Middle frontal gyrus (tissue), 1 donor: ENCODE data around the gene KMT2C.
"Not testable (repeated sequence)": the region's sequence is repeated elsewhere in the genome, so short reads cannot be mapped to it uniquely, and the experiment has no call there.

Source experiments
- DNase-seq: peaks from one replicate; pipeline ENCODE4 v3.0.0-alpha.2; 2015; ENCODE audit warnings: low spot score; ENCODE audit errors: extremely low spot score

The KMT2C gene

DNA sequence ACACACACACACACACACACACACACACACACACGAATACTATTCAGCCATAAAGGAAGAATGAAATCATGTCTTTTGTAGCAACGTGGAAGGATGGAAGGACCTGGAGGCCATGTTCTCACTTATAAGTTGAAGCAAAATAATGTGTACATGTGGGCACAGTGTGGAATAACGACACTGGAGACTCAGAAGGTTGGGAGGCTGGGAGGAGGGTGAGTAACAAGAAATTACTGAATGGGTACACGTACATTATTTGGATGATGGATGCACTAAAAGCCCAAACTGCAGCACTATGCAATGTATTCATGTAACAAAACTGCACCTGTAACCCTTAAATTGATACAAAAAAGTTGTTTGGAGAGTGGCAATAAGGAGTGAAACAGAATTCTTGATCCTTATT is 32.1 kb downstream of the KMT2C start:
- DNase-seq, result no peak

DNA sequence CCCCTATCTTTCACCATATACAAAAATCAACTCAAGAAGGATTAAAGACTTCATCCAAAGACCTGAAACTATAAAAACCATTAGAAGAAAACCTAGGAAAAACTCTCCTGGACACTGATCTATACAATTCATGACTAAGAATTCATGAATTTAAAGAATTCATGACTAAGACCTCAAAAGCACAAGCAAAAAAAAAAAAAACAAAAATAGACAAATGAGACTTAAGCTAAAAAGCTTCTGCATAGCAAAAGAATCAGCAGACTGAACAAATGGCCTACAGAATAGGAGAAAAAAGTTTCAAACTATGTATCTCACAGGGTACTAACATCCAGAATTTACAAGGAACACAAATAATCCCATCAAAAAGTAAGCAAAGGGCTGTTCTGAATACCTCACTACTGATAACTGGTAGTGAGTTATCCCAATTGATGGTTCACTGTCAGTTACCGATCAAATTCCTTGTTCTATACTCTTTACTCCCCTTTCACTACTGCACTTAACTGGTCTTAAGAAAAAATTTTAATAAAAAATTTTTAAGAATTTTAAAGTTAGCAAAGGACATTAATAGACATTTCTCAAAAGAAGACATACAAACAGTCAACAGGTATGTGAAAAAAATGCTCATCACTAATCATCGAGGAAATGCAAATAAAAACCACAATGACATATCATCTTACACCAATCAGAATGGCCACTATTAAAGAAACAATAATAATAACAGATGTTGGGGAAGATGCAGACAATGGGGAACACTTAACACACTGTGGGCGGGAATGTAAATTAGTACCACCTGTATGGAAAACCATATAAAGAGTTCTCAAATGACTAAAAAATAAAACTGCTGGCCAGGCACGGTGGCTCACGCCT is 33.2 kb downstream of the KMT2C start:
- no peak for DNase-seq

DNA sequence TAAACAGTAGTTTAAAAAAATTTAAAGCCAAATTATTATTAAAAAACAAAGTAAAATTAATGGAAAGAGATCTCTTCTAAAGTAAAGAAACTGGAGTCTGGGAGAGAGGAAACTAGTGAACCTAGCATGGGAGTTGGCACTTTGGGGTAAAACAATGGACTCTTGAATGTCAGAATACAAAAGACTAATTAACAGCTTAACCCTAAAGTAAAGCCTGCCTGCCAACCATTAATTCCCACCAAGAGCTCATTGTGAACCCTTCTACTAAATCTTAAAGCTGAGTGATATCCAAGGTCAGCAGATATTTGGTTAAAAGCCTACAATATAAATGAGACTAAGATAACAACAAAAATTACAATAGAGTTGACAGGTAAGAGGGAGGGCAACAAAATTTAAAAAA is 36.5 kb downstream of the KMT2C start:
- DNase-seq, result no peak

DNA sequence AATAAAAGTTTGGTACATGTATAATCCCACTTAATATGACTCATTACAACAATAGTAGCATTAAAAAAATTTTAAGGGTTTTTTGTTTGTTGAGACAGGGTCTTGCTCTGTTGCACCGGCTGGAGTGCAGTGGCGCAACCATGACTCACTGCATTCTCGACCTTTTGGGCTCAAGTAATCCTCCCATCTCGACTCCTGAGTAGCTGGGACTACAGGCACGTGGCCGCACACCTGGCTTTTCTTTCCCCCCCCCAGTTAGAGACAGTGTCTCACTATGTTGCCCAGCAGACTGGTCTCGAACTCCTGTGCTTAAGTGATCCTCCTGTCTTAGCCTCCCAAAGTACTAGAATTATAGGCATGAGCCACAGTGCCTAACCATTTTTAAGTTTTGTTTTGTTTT is 40.7 kb downstream of the KMT2C start:
- DNase-seq, result no peak

DNA sequence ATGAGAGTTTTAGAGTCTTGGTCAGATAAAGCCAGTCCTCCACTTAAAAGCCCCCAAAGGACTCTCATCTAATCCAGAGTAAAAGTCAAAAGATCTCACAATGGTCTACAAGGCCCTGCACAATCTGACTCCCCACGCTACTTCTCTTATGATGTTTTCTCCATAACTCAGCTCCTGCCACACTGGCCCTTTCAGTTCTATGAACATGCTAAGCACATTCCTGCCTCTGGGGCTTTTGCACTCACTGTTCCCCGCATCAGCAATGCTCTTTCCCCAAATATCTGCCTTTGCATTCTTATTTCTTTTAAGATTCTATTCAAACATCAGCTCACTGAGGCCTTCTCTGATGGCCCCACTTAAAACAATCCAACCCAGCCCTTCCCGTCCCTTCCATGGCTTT is 41.6 kb downstream of the KMT2C start:
- not testable (repeated sequence) for DNase-seq

DNA sequence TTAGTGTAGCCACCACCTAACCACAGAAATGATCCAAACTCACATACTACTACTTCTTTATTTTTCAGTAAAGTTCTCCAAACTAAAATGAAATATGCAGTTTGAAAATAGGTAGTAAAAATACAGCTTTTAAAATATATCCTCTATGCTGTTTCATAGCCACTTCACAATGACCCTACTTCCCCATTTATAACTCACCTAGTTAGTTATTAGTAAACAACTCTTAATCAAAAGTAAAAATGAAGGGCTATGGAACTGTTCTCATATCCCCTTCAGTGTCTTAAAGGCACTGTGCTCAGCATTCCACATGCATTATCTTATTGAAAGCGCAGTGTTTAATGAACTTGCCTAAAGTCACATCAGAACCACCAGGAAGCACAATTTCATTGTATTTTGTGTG is 43.5 kb downstream of the KMT2C start:
- no peak for DNase-seq

DNA sequence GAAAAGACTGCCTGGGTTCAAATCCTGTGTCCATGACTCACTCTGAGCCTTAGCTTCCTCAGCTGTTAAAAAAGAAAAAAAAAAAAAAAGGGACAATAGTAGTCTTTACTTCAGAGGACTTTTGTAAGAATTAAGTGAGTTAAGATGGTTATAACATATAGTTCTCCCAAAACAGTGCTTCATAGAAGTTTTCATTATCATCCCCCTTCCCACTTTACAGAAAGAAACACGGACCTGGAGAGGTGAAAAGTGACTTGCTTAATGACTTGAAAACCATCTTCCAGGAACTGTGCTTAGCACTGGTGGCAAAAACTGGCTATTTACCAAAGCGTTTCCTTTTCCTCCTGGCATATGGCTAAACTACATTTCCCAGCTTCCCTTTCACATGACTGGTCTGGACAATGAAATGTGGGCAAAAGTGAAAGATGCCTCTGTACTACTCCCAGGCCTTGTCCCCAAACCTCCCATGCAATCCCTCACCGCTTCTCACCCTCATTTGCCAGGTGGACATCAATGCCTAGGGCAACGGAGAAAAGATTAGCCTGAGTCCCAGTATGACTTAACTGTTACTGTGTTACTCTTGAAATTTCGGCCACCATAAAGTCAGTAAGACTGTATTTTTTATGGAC is 49.6 kb downstream of the KMT2C start:
- DNase-seq, result not testable (repeated sequence)

DNA sequence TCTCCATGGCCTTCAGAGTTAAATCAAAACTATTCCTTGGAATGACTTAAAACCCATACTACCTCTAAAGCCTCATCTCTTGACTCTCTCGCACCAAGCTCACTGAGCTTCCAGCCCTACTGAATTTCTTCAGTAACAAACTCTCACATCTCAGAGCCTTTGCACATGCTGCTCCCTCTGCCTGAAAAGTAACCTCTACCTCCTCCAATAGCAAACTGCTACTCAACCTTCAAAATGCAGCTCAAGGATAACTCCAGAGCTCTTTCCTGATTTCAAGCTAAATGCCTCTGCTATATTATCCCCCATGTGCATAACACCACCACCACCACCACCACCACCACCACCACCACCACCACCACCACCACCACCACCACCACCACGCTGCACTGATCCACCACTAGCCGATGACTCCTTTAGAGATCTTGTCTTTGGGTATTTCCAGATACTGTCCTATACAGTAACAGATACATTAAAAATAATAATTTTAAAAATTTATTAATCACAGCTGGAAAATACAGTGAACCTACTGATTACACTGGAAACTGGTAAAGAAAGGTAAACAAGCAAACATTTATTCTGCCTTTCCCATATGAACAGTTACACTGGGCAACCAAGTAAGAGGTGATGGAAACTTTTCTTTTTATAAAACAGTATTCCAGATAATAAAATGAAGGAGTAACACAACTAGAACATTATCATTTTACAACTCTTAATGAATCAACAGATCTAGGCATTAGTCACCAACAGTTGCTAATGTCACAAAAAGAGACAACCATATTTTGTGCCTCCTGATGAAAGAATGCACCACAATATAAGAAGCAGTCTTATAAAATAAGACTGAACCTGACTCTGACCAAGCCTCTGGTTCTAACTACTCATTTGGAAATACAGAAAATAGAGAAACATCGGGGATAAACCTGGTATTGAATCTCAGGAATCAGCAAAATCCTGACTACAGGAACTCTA is 51.3 kb downstream of the KMT2C start:
- not testable (repeated sequence) for DNase-seq

DNA sequence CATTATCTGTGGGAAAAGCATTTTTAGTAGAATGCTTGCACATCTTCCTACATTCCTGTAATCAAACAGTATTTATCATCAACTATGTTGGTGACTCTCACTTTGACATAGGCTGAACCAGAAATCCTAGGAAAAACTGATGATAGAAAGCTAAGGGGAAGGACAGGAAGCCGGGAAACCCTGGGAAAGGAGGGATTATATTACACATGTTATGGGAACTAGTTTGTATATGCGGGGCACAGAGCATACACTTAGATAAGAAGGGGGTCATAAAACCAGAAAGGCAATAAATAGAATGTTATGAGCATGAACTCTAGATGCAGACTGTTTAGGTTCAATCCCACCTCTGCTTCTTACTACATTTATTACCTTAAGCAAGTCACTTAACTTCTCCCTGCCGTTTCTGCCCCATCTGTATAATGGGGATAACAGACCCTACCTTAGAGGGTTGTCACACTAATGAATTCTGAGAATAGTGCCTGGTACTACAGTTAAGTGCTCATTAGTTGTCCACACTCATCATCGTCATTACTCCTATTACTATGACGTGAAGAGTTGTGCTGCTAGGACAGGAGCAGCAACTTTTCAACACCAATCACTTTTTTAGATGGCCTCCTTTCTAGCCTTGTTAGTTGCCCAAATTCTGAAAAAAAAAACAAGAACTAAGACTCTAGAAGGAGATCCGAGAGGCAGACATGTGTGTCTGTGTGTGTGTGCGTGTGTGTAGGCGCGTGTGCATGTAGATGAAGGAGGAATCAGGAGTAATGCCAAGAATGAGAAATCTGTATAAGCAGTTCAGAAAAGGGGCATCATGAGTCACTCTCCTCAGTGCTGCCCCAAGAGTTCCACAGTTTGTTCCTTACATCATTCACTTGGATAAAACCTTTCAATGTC is 52.2 kb downstream of the KMT2C start:
- no peak for DNase-seq

DNA sequence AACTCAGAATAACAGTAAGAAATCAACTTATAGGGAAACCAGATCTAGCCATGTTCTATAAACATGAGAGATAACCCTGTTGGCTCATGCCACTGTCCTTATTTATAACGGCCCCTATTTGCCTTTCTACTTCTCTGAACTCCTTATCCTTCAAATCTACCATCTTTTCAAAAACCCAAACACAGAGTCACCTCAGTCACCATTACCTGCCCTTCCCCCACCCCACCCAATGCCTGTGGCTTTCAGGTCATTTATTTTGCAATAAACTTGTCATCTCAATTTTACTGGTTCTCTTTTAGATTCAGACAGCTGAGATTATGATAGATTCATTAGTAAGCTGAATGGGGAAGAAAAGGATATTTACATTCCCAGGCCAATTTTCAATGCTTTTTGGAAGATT is 53.6 kb downstream of the KMT2C start:
- DNase-seq, result no peak

DNA sequence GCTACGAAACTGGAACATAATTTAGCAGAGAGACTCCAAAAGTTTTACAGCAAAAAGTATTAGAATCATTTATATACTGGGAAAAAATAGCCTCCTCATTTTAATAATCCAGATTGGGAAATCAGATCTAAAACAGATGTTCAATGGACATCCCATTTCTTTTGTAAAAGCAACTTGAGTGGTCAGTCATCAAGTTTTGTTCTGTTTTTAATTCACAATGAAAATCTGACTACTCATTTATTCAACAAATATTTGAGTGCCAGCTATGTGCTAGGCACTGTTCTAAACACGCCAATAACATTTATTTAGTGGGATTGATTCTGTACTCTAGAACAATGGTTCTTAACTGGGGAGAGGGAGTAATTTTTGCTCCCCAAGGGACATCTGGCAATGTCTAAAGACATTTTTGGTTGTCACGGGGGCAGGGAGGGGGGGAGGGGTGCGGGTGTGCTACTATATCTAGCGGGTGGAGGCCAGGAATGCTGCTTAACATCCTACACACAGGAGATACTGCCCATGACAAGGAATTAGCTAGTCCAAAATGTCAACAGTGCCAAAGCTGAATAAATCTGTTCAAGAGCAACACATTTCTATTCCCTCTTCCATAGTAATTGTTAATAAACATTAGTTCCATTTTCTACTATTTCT is 54.7 kb downstream of the KMT2C start:
- DNase-seq, result not testable (repeated sequence)

DNA sequence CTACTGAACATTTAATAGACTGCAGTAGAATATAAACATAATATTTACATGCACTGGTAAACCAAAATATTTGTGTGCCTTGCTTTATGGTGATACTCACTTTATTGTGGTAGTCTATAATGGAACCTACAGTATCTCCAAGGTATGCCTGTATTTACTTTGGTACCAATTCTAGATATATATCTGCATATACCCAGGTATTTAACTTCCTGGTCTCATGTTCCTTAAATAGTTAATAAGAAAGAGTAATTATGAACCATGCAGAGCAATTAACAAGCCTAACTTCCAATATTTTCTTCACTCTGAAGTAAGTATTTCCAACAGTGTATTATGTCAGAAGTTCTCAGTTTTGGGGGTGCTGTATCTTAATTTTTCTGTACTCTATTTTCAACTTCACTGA is 57.3 kb downstream of the KMT2C start:
- DNase-seq, result not testable (repeated sequence)

DNA sequence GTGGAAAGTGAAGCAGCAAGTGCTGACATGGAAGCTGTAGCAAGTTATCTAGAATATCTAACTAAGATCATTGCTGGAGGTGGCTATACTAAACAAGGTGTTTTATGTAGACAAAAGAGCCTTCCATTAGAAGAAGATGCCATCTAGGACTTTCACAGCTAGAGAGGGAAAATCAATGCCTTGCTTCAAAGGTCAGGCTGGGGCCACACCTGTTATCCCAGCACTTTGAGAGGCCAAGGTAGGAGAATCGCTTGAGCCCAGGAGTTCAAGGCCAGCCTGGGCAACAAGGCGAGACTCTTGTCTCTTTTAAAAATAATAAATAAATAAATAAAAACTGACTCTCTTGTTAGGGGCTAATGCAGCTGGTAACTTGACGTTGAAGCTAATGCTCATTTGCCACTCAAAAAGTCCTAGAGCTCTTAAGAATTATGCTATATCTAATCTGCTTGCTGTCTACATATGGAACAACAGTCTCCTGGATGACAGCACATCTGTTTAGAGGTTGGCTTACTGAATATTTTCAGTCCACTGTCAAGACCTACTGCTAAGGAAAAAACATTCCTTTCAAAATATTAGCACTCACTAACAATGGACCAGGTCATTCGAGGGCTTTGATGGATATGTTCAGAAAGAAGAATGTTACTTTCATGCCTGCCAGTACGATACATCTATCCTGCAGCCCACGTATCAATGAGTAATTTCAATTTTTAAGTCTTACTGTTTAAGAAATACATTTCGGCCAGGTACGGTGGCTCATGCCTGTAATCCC is 58.9 kb downstream of the KMT2C start:
- not testable (repeated sequence) for DNase-seq

DNA sequence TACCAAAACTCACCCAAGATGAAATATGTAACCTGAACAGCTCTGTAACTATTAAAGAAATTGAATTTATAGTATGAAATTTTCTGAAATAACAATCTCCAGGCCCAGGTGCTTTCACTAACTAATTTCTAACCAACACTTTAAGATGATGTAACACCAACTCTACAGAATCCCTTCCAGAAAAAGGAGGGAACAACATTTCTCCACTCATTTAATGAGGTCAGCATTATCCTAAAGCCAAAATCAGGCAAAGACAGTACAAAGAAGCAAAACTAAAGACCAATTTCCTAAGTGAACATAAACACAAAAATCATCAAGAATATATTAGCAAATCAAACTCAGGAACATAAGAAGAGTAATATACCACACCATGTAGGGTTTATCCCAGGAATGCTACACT is 65.5 kb downstream of the KMT2C start:
- no peak for DNase-seq

DNA sequence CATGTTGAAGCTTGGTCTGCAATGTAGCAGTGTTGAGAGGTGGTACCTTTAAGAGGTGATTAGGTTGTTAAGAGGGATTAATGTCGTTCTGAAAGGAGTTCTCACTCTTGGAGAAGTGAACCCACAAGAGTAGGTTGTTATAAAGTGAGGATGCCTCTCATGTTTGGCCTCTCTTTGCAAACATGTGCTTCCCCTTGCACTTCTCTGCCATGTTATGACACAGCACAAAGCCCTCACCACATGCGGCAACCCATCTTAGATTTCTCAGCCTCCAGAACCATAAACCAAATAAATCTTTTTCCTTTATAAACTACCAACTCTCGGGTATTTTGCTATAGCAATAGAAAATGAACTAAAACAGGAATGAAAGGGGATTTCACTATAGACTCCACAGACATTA is 66.3 kb downstream of the KMT2C start:
- no peak for DNase-seq

DNA sequence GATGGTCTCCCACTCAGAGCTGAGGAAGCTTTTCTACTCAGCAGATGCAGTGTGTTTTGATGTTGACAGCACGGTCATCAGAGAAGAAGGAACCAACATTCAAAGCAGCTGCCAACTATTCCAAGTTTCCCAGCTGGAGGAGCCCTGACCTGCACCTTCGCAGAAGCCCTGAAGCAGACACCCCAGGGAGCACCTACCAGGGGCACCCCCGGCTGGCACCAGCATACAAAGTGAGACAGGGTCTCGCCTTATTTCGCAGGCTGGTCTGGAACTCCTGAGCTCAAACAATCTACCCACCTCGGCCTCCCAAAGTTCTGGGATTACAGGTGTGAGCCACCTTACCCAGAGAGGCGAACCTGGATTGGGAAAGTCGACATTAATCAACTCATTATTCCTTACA is 68.6 kb downstream of the KMT2C start:
- DNase-seq, result no peak

DNA sequence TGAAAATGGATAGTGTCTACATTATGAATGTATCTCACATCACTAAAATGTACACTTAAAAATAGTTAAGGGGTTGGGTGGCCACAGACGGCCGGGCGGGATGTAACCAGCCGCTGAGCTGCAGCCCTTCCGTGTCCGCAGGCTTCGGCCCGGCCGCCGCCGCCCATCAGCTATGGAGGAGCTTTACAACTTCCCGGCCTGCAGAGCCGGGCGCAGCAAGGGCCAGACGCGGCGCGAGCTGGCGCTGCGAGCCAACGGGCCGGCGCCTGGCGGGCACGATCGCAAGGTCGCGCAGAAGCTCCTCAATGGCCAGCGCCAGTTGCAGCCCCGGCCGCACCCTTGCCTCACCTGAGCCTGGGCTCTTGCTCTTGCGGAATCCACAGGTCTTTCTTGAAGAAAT is 69.1 kb downstream of the KMT2C start:
- DNase-seq, result no peak

DNA sequence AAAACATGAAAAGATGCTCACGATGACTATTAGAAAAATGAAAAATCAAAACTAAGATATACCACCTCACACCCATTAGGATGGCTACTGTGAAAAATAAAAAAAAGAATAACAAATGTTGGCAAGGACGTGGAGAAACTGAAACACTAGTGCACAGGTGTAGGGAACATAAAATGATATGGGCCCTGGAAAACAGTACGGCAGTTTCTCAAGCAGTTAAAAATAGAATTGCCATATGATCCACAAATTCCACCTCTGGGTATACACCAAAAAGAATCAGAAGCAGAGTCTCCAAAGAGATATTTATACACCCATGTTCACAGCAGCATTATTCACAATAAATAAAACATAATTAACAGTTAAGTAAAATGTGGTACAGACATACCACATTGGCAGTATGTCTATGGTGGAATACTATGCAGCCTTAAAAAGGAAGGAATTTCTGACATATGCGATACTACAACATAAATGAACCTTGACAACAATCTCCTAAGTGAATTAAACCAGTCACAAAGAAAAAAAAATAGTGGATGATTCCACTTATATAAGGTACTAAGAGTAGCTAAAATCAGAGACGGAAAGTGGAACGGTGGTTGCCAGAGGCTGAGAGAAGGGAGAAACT is 69.7 kb downstream of the KMT2C start:
- DNase-seq, result no peak

DNA sequence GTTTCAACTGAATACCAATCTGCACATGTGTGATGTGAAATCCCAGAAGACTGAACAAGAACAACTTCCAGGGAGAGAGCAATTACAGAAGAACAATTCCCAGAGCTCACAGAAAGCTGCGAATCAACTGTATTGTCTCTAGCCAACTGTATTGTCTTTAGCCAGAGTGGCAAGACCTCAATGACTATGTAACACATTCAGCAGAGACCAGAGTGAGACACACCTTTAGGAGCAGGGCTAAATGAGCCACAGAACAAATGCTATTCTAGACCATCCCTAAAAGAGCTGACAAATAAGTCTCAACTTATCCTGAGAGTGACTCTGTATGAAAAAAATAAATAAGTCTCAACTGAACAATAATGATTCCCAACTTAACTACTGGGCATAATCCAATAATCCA is 72.0 kb downstream of the KMT2C start:
- DNase-seq, result no peak
